ENCODE data around the gene CCSER1.

CCSER1 gene

GRCh38 chr4:90198086-90198847 lies 71.1 kb downstream of the CCSER1 start:
- no peak for DNase-seq (ENCODE audit: low read depth)

DNA sequence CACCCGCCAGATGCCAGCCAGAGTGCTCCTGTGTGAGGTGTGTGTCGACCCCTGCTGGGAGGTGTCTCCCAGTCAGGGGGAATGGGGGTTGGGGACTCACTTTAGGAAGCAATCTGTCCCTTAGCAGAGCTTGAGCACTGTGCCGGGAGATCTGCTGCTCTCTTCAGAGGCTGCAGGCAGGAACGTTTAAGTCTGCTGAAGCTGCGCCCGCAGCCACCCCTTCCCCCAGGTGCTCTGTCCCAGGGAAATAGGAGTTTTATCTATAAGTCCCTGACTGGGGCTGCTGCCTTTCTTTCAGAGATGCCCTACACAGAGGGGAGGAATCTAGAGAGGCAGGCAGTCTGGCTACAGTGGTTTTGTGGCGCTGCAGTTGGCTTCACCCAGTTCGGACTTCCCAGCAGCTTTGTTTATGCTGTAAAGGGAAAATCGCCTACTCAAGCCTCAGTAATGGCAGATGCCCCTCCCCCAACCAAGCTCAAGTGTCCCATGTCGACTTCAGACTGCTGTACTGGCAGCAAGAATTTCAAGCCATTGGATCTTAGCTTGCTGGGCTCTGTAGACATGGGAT lies 80.8 kb downstream of the CCSER1 start:
- no peak for DNase-seq (ENCODE audit: low read depth)

- no peak for DNase-seq (ENCODE audit: low read depth)
These were observed 82.7 kb downstream of the CCSER1 start for GRCh38 chr4:90209922-90210321.

DNA sequence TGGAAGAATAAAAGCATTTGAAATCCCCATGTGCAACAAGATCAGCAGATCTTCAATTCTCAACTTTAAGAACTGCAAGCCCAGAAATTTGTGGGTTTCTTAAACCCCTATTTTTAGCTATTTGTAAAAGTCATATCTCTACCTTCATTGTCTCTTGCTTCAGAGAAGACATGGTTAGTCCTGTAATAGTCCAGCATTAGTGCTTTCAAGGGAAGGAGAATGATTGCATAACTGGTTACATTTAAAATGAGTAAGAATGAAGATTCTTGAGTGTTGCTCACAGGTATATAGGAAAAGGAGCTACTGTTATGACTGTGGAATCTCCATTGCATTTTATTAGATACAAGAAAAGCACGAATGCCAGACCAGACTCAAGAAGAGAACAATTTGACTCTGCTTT lies 84.0 kb downstream of the CCSER1 start:
- no peak for DNase-seq (ENCODE audit: low read depth)

GRCh38 chr4:90215286-90215685 lies 88.1 kb downstream of the CCSER1 start:
- DNase-seq (ENCODE audit: low read depth), result no peak

DNA sequence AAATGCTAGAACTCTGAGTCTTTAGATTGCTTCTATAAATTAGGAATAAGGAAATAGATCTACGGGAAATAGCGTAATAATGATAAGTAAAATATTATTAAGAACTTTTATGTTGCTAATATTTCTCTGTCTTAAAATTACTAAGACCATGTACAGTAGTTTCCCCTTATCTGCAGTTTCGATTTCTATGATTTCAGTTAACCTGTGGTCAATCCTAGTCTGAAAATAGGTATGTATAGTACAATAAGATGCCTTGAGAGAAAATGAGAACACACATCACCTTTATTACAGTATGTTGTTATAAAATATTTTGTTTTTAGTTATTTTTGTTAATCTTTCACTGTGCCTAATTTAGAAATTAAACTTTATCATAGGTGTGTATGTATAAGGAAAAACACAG lies 92.6 kb downstream of the CCSER1 start:
- DNase-seq (ENCODE audit: low read depth), result no peak

- no peak for DNase-seq (ENCODE audit: low read depth)
These were observed 93.3 kb downstream of the CCSER1 start for GRCh38 chr4:90220459-90220858.

DNA sequence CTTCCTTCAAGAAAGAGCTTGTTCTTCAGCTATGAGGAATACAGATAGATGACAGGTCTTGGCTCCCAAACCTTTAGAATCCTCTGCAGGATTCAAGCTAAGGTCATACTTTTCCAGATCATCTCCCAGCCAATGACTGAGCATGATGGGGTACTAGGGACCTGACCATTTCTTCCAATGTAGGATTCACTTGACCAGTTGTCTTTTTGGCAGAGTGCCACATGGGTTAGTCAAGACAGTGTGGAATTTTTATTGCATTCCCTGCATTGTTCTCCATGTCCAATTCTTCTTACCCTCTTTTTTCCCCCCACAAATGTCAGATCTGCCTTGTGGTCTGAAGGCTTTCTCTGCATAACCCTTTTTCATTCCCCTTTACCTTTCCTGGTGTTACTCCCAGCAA lies 99.5 kb downstream of the CCSER1 start:
- peak; percentile 5 for DNase-seq (ENCODE audit: low read depth)

DNA sequence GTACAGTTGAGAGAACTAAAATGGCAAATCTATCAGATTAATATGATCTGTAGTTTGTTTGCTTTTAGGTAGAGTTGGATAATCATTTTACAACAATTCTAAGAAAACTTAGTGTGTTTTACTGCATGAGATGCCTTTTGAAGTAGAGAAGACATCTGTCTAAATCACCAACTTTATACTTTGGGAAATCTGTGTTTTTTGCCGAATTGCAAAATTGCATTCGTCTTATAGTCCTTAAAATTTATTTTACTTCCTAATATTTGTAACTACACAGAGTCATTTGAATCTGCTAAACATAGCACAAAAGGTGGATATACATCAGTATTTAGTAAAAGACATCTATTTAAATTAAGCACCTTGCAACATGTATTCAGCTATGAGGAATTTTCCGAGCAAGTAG lies 100.0 kb downstream of the CCSER1 start:
- DNase-seq (ENCODE audit: low read depth), result no peak

DNA sequence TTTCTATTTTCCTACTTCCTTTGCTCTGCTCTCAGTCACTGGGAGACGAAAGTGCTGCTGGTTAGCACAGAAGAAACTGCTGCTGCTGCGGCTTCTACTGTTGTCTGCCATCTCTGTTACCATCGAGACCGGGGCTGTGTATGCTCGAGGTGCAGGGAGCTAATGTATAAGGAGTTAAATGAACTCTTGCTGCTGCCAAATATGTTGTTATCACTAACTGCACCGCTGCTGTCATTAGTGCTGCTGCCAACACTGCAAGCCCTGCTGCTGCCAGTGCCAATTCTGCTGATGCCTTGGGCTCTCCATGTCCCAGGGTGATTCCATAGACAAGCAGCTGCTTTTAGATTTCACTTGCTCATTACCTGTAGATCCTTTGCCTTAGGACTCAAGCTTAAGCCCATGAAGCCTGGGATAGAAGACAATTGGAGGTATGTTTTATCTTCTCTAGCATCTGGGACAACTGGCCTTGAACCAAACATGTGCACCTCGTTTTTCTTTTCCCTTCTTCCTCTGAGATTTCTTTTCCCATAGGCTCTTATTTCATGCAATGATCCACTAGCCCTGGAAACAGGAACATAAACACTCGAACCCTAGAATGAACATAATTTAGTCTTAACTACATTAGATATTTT lies 107.8 kb downstream of the CCSER1 start:
- DNase-seq (ENCODE audit: low read depth), result no peak

DNA sequence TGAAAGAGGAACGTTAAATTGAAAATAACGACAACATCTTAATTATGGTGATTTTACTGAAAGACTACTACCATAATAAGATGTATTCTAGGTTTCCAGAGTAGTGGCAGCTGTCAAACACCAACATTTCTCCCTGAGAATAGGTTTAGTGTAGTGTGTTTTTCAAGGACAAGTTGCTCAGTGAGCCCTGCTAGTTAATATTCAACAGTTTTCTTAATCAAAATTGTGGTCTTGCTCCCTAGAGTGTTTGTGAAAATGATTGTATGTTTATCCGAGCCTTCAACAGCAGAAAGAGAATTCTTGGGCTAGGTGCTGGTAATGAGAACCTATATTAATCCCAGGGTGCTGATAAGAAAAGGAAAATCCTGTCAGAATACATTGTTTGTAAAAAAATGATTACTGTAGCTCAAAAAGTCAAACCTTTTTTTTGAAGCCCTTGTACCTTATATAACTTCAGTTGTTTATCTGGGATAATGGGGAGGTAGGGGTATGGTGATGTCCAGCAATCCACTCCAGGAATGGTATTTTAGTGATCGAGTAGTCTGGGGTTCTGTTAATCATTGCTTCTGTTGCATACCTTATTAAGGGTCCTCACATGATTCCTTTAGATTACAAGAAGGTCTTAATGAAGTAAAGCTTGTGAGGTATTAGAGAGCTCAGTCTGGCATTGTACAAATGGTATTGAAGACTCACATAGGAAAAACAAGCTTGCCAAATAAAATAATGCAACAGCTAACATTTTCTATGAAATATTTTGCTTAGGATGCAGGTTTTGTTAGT lies 110.7 kb downstream of the CCSER1 start:
- no peak for DNase-seq (ENCODE audit: low read depth)

GRCh38 chr4:90240333-90240732 lies 113.1 kb downstream of the CCSER1 start:
- no peak for DNase-seq (ENCODE audit: low read depth)

DNA sequence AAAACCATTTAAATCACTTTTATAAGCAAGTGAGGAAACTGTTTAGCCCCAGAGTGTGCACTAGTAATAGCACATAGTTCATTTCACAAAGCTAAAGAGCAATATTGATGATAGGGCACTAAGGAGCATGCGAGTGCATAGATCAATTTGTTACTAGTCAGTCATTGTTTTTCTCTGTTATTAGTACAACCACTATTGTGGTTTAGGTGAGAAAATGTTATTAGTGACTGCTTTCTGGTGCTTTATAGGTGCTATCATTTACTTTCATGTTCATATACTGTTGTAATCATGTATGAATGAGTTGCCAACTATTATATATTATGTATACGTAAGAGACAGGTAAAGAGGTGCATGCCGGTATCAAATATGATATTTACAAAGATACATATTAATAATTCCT lies 113.8 kb downstream of the CCSER1 start:
- no peak for DNase-seq (ENCODE audit: low read depth)

GRCh38 chr4:90245837-90246236 lies 118.6 kb downstream of the CCSER1 start:
- no peak for DNase-seq (ENCODE audit: low read depth)

DNA sequence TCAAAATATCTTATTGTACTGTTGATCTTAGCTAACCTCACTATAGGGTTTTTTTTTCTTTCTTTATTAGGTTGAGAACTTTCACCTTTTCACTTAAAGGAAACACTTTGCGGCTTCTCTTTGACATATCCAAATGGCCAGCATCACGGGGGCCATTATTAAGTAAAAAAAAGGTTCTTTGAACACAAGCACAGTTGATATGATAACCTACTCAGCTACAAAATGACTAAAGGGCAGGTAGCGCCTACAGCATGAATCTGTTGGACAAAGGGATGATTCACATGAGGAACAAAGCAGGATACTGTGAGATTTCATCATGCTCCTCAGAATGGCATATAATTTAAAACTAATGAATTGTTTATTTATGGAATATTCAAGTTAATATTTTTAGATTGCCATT lies 119.6 kb downstream of the CCSER1 start:
- DNase-seq (ENCODE audit: low read depth), result no peak

GRCh38 chr4:90254357-90254756 lies 127.2 kb downstream of the CCSER1 start:
- no peak for DNase-seq (ENCODE audit: low read depth)

DNA sequence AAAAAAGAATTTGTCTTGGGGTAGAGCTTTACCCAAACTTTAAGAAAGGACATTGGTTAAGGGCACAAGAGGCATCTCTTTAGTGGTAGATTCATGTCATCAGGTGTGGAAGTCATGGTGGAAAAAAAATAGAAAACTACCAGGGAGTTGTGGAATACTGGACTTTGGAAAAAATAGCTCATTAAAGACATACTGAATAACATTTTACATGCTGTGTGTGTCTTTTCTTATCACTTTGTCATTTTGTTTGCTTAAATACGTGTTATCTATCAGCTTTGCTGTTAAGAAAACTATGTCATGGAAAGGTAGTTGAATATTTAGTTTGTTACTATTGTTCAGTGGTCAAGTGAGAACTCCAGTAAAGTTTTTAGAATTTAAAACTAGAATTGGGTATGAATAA lies 147.0 kb downstream of the CCSER1 start:
- DNase-seq (ENCODE audit: low read depth), result no peak

- DNase-seq (ENCODE audit: low read depth), result no peak
These were observed 153.8 kb downstream of the CCSER1 start for GRCh38 chr4:90280954-90281353.

- no peak for DNase-seq (ENCODE audit: low read depth)
These were observed 154.6 kb downstream of the CCSER1 start for GRCh38 chr4:90281541-90282355.

- no peak for DNase-seq (ENCODE audit: low read depth)
These were observed 163.2 kb downstream of the CCSER1 start for GRCh38 chr4:90290345-90290744.

GRCh38 chr4:90292438-90292837 lies 165.2 kb downstream of the CCSER1 start:
- no peak for DNase-seq (ENCODE audit: low read depth)

- DNase-seq (ENCODE audit: low read depth), result peak; percentile 2
These were observed 166.1 kb downstream of the CCSER1 start for GRCh38 chr4:90293320-90293719.

All from EH (cell line).